GM06990 (cell line): ENCODE results near the gene TAL1.

Experiments
- DNase-seq: peaks from one replicate; pipeline ENCODE4 v3.0.0-alpha.2; 2011; ENCODE audit not compliant: insufficient read length; ENCODE audit errors: extremely low read depth
- H3K27me3 ChIP-seq: replicated peaks from 2 replicates; pipeline ENCODE4 v1.6.0; 2011; ENCODE audit warnings: low read length; ENCODE audit not compliant: control insufficient read depth, insufficient read depth
- H3K36me3 ChIP-seq: 2 replicates; pipeline ENCODE4 v1.5.1; 2011; ENCODE audit warnings: low read length; ENCODE audit not compliant: control insufficient read depth, insufficient read depth
- H3K4me3 ChIP-seq: replicated peaks from 2 replicates; pipeline ENCODE4 v1.5.1; 2011; ENCODE audit warnings: low read depth, mild to moderate bottlenecking, control low read depth, low read length
- CTCF ChIP-seq: IDR thresholded peaks from 2 replicates; pipeline ENCODE4 v1.5.1; 2011; ENCODE audit warnings: low read length, control low read depth, mild to moderate bottlenecking, inconsistent platforms; ENCODE audit not compliant: insufficient read depth, poor library complexity, severe bottlenecking

TAL1 gene

DNA sequence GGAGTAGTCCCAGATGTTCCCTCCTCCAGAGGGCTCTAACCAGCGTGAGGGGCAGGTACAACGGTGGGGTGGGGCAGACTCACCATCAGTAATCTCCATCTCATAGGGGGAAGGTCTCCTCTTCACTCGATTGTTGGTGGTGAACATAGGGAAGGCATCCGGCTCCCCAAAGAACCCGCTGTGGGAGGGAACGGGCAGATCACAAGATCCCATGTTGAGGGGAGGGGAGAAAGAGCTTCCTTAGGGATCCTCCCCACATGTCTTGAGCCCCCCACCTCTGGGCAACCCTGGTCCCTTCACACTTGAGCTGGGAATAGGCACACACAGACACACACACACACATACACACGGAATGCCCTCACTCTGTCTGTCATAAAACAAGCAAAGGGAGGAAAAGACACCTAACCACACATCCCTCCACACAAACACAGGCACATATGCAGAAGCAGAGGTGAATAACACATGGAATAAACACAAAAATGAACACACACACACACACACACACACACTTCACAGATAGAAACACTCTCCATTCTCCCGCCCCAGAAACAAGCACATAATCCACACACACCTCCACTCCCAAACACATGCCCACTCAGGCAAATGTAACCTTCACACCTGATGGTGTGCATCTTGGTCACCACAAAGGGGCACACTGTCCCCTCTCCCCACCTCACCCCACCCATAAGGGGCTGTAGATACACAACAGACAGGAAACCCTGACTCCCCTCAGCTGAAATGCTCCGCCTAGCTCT, 7.9 kb downstream of the TAL1 start:
- peaks cover under 1% of the 10 kb centered on the region for H3K27me3 ChIP-seq

GRCh38 chr1:47223174-47223920, 8.7 kb downstream of the TAL1 start:
- Histone ChIP-seq H3K36me3 (no peaks in the 10 kb centered on the region), H3K27me3 (no peaks in the 10 kb centered on the region; the same call in none of the 2 replicates), H3K4me3 (no peak overlapping the region)
- TF ChIP-seq CTCF: no peak
- no peak for DNase-seq

More for the DNA sequence above, 7.9 kb downstream of the TAL1 start:
- no peak for DNase-seq
- Histone ChIP-seq H3K4me3 (no peak overlapping the region), H3K36me3 (no peaks in the 10 kb centered on the region)
- TF ChIP-seq CTCF: no peak

GRCh38 chr1:47222476-47222875, 9.5 kb downstream of the TAL1 start:
- no peaks in the 10 kb centered on the region; the same call in none of the 2 replicates for H3K27me3 ChIP-seq

GRCh38 chr1:47219590-47220220, 12.3 kb downstream of the TAL1 start:
- no peaks in the 10 kb centered on the region; the same call in none of the 2 replicates for H3K27me3 ChIP-seq
- no peak for DNase-seq
- H3K36me3 ChIP-seq: no peaks in the 10 kb centered on the region
- no peak for TF ChIP-seq CTCF
- H3K4me3 ChIP-seq: no peak overlapping the region

More at GRCh38 chr1:47222476-47222875, 9.5 kb downstream of the TAL1 start:
- Histone ChIP-seq H3K36me3 (no peaks in the 10 kb centered on the region), H3K4me3 (no peak overlapping the region)
- no peak for TF ChIP-seq CTCF
- DNase-seq: no peak

- TF ChIP-seq CTCF: no peak
- Histone ChIP-seq H3K36me3 (no peaks in the 10 kb centered on the region), H3K4me3 (no peak overlapping the region), H3K27me3 (no peaks in the 10 kb centered on the region; the same call in 1 of the 2 replicates)
- no peak for DNase-seq
Observed at GRCh38 chr1:47219001-47219400, 13.0 kb downstream of the TAL1 start.
